ENCODE measurements around the gene ST6GALNAC1.

The ST6GALNAC1 gene

GRCh38 chr17:76673729-76674128 lies 30.2 kb upstream of the ST6GALNAC1 start:
- TF ChIP-seq ZFX (IDR thresholded peaks at IDR 0.05) (no peak), CTCF (conservative IDR thresholded peaks at IDR 0.05) (no peak)
- H3K27ac ChIP-seq: no peak overlapping the region; the same call in 1 of the 2 replicates

GRCh38 chr17:76672892-76673291 lies 29.3 kb upstream of the ST6GALNAC1 start:
- TF ChIP-seq ZFX (IDR thresholded peaks at IDR 0.05) (no peak), CTCF (conservative IDR thresholded peaks at IDR 0.05) (no peak)
- peak overlapping the region; percentile 78 for H3K27ac ChIP-seq

GRCh38 chr17:76672270-76672851 lies 28.8 kb upstream of the ST6GALNAC1 start:
- no peak for TF ChIP-seq ZFX (IDR thresholded peaks at IDR 0.05)
- no peak for TF ChIP-seq CTCF (conservative IDR thresholded peaks at IDR 0.05)
- peak overlapping the region; percentile 78 for H3K27ac ChIP-seq

- TF ChIP-seq CTCF (conservative IDR thresholded peaks at IDR 0.05) (no peak), ZFX (IDR thresholded peaks at IDR 0.05) (no peak)
- peak overlapping the region; percentile 78 for H3K27ac ChIP-seq
Observed at GRCh38 chr17:76671912-76672262, 28.3 kb upstream of the ST6GALNAC1 start.

- TF ChIP-seq ZFX (IDR thresholded peaks at IDR 0.05) (peak; percentile 48; the same call in 1 of the 2 replicates), CTCF (conservative IDR thresholded peaks at IDR 0.05) (no peak)
- peak overlapping the region; percentile 78 for H3K27ac ChIP-seq
Observed at GRCh38 chr17:76671123-76671911, 27.8 kb upstream of the ST6GALNAC1 start.

GRCh38 chr17:76670718-76671122 lies 27.2 kb upstream of the ST6GALNAC1 start:
- no peak for TF ChIP-seq ZFX (IDR thresholded peaks at IDR 0.05)
- no peak for TF ChIP-seq CTCF (conservative IDR thresholded peaks at IDR 0.05)
- peak overlapping the region; percentile 78 for H3K27ac ChIP-seq

GRCh38 chr17:76670020-76670717 lies 26.6 kb upstream of the ST6GALNAC1 start:
- H3K27ac ChIP-seq: no peak overlapping the region
- TF ChIP-seq CTCF (conservative IDR thresholded peaks at IDR 0.05) (no peak), ZFX (IDR thresholded peaks at IDR 0.05) (no peak)

All from C4-2B (cell line).